GM18502 (cell line): ENCODE results near the gene CRIM1.
"Not testable (repeated sequence)": the region's sequence is repeated elsewhere in the genome, so short reads cannot be mapped to it uniquely, and the experiment has no call there.

Experiments
- ATAC-seq: cut with Tn5 transposase; IDR thresholded peaks from one replicate; pipeline ENCODE4 v1.9.1; 2021; ENCODE audit warnings: mild to moderate bottlenecking; ENCODE audit not compliant: unreplicated experiment, poor library complexity

The CRIM1 gene

DNA sequence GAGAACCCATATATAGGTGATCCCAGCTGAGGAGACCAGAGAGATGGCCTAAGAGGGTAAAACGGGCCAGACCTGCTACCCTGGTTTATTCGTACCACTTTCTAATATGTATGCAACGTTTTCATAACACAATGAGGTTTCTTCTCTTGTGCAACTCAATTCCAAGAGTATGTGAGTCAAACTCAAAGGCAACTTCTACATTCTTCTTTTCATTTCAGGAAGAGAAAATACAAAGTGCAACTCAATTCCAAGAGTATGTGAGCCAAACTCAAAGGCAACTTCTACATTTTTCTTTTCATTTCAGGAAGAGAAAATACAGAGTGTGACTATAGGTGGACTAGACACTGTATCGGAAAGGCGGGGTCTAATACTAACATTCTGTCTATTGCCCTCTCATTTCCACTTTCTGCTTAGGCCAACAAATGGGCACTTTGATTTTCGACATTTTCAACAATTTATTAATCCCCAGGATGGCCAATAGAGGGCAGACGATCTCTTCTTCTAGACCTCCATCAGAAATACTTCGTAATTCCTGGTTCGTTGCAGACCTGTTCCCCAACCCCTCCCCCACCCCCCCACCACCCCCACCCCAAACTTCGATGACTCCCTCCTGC, 3.7 kb upstream of the CRIM1 start:
- ATAC-seq = no peak

DNA sequence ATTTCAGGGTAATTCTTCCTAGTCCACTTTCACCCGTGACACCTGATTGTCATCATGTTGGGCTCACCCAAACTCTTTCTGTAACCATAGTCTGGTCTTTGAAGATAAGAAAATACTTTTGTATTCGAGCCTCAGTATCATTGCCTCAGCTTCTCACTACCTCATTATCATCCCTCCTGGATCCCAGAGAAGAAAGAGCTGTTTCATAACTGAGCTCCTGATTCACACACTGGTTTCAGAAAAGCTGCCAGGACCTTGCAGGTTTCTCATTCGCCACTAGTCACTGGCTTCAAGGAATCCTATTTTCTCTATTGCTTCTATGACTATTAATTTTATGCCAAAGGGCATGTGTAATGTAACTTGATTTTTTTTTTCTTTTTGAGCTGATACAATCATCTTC, 2.9 kb upstream of the CRIM1 start:
- ATAC-seq = no peak

DNA sequence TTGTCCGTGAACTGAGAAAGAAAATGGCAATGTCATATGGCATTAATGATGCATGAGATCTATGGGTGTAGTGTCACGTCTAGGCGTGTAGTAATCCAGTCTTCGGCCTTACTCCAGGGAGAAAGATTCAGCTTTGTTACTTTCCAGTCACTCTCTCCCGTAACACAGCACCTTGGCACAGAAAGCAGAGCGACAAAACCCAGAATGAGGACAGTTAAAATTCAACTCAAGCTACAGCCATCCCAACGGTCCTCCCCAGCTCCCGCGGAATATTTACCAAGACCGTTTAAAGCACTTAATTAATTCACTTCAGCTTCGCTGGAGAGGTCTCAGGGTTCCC, 797 bp upstream of the CRIM1 start:
- ATAC-seq = no peak

DNA sequence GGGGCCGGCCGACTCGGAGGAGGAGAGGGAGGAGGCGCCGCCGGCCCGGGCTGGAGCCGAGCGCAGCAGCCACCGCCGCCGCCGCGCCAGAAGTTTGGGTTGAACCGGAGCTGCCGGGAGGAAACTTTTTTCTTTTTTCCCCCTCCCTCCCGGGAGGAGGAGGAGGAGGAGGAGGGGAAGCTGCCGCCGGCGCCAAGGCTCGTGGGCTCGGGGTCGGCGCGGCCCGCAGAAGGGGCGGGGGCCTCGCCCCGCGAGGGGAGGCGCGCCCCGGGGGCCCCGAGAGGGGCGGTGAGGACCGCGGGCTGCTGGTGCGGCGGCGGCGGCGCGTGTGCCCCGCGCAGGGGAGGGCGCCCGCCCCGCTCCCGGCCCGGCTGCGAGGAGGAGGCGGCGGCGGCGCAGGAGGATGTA, 316 bp downstream of the CRIM1 start:
- ATAC-seq = peak; percentile 28

DNA sequence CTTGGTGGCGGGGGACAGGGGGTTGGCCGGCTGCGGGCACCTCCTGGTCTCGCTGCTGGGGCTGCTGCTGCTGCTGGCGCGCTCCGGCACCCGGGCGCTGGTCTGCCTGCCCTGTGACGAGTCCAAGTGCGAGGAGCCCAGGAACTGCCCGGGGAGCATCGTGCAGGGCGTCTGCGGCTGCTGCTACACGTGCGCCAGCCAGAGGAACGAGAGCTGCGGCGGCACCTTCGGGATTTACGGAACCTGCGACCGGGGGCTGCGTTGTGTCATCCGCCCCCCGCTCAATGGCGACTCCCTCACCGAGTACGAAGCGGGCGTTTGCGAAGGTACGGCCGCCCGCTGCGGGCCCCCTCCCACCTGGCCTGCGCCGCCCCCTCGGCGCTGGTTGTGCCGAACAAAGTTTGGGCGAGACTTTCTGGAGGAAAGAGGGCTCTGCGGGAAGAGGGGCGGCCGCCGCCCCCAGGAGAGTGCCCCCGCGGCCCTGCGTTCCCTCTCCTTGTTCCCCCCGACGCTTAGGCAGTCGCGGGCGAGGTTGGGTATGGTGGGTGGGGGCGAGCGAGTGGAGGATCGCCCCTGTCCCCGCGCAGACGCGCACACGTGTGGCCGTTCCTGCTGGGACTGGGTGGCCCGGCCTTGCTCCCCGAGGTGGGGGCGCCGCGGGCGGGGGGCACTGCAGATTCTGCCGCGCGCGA, 866 bp downstream of the CRIM1 start:
- ATAC-seq = peak; percentile 30

DNA sequence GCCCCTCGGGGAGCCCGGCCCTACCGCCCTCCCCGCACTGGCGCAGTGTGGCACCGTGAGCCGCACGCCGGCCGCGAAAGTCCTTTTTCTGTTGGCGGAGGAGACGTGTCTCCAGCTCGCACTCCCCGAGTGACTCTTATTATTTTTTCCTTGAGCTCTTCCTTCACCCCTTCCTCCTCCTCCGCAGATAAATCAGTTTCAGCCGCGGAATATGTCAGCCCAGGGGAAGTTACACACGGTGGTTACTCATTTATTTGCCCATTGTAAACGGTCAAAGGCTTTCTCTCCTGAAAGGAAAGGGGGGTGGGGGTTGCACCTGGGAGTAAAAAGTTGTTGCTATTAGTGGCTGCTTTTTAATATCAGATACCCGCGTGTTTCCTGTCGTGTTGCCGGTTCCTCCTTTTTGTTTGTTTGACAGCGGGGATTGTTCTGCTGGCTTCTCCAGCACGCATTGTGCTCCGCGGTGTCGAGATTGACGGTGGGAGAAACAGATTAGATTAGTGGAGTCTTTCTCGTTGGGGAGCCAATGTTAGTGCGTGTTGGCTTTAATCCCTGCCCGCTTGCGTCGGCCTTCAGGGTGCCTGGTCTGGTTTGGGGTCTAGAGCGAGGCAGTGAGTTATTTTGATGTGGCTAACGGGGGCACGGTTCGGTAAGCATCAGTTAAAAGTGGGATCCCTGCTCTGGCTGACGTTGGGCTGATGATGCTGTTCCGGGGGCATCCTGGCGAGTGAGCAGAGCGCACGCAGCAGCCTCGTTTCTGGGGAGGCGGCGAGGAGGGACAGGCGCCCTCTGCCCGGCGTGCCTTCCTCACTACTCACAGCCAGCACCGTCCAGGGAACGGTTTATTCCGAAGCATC, 1.6 kb downstream of the CRIM1 start:
- ATAC-seq = peak; percentile 25

DNA sequence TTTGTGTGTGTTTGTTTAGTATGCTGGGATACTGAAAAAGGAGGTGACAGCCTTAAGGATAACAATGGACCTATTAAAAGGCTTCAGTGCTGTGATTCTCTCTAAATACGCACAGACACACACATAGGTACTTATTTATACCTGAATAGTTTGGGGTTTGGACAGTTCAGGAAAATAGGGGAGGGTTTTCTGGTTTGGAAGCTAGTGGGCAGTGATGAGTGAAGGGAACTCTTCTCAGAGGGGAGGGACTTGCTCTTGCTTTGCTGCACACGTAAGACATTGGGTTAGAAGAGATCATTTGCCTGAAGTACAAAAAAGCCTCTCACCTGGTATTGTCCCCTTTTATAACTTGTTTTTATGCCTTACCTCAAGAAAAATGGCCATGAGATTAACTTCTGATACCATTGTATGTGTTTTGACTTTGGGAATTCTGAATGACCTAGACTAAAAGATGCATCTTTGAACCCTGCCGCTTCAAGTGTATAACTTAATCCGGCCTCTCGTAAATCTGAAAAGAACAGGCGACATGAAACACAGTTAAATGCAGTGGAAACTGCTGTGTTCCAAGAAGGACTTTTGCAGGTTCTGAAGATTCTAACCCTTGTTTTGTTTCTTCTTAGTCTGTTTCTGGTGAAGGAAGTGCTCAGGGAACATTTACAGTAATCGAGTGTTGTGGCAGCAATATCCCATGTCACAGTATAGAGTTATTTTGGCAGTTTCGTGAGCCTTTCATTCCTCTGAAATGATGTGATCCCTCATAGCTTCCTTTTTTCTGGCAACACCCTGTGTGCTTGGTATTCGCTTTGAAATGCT, 2.5 kb downstream of the CRIM1 start:
- ATAC-seq = no peak

DNA sequence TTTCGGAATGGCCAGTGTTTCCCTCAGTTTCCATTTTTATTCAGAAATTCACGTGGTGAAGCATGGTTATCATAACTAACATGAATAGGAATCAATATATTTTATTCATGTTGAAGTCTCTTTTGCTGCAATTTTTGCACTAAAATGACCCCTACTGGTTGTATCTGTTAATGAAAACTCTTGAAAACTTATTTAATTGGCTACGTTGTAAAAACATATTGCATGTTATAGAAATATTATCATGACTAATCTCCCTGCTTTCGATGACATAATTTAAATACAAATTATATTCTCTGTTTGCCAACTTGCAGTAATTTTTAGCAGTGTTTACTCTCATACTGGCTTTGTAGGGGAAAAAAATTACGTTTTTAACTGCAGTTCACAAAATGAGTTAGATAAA, 3.5 kb downstream of the CRIM1 start:
- no peak for ATAC-seq

DNA sequence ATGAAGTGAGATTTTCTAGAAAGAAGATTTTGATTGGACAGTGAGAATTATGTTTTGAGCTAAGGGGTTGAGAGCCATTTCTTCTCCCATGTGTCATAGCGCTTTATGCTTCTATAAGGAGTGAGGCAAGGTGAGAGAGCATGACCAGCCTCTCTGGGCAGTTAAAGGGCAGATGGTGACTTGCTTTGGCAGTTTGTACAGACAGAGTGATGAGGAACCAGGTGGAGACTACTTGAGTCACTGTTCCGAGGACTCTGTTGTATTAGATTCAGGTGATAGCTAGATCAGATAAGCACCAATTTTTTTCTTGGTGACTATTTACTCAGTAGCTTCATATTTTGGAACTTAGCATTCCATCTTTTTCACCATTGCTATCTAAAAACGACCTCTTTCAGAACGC, 4.5 kb downstream of the CRIM1 start:
- no peak for ATAC-seq

DNA sequence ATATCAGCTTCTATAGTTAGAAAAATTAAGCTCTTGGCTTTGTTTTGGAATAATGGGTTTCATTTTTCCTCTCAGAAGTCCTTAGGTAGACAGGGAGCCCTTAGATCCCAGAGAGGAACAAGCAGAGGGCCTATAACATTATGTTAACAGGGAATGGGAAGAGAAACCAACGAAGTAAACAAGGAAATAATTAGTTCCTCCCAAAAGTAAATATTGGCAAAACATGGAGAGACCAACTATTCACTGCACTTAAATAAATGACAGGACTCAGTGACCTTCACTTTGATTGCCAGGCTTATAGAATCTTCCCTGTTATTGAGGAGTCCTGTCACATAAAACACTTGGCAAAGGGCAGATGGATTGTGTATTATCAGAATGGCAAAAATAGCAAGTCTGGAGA, 5.3 kb downstream of the CRIM1 start:
- no peak for ATAC-seq

DNA sequence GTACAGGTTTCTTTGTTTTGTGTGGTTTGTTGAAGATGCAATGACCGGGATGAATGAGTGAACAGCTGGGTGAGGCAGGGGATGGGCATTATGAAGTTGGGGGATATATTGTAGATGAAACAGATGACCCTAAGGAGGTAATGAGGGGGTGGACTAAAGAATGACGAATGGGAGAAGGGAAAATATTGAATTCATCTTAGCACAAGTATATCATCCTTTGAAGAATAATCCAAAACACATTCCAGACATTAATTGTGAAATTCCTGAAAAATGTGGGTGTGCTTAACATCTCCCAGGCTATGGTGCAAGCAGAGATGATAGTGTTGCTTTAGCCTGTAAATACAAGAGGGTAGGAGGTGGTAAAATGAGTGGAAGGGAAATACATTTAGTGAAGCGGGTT, 5.8 kb downstream of the CRIM1 start:
- no peak for ATAC-seq

DNA sequence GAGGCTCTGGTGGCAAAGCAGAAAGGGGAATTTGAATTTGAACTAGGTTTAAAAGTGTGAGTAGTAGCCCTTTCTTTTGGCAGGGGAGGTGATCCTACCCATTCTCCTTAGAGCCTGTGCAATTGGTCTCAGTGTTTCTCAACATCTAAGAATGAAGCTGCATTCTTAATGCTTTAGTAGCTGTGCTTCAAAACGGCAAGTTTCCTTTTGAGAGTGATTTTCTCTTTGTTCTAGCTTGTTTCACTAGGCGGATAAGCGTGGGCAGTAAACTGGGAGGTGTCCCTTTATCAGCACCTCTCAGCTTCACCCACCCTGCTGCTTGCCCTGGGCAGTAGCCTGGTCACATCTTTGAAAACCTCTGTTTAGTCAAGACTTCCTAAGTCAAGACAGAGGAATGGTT, 6.7 kb downstream of the CRIM1 start:
- no peak for ATAC-seq

DNA sequence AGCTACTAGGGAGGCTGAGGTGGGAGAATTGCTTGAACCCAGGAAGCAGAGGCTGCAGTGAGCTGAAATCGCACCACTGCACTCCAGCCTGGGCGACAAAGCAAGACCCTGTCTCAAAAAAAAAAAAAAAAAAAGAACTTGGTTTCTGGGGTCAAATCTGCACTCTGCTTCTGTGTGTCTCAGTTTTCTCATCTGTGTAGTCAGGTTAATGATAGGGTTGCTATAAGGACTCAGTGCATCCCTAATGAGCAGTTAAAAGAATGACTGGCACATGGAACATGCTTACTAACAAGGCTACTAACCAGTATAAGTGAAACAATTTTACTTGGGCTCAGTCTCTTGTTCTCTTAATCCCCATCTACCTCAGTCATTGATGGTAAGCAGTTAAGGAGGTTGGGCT, 7.5 kb downstream of the CRIM1 start:
- ATAC-seq = not testable (repeated sequence)

DNA sequence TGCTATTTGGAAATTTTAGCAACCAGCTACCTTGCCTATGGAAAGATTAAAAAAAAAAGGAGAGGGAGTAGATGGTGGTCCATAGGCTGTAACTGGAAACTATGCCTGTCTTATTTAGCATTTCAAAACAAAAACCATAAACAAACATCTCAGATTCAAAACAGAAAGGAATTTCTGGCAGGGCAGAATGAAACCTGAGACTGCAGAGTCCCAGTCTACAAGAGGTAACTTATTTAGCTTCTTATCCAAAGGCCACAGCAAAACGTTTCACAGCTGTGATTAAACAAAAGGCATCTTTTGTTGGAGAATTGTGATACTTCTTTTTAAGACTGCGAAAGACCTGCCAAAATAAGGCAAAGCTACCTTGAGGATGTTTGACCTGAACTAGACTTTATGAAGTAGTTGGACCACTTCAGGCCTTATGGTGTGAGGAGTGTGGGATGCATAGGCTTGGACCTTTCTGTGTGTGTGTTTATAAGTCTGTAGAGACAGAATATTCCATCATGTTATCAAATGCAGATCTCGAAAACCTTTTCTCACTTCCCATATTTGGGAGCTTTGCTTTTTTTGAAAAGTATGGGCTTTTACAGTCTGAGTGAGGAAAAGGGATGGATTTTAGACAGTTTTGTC, 11.0 kb downstream of the CRIM1 start:
- ATAC-seq = no peak

DNA sequence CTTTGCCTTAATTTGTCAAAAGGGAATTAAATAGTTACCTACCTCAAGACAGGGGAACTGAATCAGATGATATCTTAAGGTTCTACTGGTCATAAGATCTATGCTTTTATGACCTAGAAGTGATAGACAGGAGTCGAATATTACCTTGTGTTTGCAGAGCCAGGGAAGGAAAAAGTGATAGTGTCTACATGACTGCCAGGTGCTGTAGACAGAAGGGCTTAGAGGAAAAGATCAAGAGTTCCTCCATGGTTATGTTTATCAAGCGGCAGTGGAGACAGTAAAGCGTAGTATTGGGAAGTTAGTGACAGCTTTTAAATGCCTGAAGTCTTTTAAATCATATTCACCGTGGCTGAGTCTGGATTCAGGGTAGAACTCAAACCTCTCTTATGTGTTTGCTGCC, 11.9 kb downstream of the CRIM1 start:
- no peak for ATAC-seq

DNA sequence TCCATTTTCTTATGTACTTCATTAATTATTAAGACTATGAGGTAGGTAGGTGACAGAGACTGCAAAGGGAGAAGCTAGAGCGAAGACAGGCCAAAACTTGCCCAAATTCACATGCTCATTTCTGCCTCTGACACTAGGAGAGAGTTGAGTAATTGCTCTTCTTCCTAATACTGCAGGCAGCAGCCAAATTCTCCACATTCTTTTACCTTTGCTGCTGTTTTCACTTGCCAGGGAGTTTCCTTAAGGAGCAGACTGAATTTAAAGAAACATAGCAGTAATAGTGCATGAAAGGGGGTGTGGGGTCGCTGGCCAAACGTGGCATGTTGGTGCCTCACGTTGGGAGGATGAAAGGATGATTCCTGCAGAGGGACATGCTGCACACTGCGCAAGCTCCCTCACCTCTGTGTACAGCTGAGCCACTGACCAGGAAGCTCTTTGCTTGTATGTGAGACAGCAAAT, 12.3 kb downstream of the CRIM1 start:
- no peak for ATAC-seq

DNA sequence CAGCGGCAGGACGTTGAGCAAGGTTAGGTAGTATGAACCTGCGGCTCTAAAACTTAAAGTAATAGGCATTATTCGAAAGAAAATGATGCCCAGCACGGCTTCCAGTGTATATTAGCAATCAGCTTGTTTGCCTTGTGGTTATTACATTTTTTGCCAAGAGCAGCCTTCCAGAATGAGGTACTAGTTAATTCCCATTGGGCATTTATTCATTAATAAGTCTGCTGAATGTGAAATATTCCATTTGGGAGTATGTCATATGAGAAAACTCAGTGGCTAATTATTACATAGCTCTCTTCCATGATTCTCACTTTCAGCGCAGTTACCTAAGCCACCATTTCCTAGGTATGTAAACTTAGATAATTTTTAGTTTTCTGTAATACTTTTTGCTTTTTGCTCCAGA, 12.9 kb downstream of the CRIM1 start:
- ATAC-seq = no peak

DNA sequence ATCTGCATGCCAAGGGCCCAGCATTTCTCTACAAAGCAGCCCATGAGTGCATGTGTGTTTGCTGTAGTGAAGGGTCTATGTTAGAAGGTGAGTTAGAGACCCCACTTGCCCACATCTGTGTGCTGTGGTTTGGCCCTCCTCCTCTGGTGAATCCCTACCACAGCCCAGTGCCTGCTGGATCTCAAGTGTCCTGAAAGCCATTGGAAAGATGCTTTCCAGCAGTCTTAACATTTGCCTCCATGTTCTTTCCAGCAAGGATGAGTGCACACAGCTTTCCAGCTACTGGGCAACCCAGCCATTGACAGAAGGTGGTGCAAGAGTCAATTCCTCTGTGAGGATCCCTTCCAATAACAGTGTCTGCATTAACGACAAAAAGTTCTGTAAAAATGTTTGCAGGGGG, 13.6 kb downstream of the CRIM1 start:
- ATAC-seq = no peak

DNA sequence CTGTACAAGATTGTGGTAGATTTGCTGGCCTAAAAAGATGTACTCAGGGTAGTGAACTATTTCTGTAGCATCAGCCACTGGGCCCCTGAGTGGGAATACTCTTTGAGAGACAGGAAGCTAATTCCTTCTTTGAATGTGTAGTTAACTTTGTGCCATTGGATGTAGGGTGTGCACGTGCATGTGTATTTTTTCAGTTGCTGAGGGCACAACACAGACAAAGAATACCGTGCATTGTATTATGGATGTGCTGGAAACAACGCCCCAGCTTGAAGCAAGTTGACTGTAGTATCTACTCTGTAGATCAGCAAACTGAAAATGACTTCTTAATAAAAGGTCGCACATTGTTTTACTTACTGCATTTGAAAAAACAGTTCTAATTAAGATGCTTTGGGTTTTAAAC, 14.1 kb downstream of the CRIM1 start:
- no peak for ATAC-seq

DNA sequence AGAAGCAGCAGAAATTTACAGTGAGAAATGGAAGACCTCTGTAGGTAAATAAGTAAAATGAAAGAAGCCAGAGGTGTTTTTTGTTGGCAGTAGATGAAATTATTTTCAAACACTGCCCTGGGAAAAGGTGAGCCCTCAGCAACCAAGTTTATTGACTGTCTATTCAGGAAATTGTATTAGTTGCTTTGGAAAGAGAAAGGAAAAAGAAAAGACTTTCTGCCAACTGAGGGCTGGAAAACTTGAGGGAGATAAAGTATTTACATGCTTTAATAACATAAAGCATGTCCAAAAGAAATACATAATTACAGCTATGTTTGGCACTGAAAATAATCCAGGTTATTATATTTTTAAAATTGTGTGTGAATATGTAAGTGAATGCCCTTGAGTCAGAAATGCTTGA, 14.7 kb downstream of the CRIM1 start:
- no peak for ATAC-seq
